RWPE2 (cell line): Measurements from ENCODE around the gene TTBK1.

ENCODE experiments used
- ATAC-seq: fragments of 200-7000 bp; cut with Tn5 transposase; 3 replicates; pipeline ENCODE4 v1.9.1; 2021; ENCODE audit warnings: low read depth
- DNase-seq: peaks from one replicate; pipeline ENCODE4 v3.0.0-alpha.2; 2020; ENCODE audit warnings: low spot score
- H3K27ac ChIP-seq: fragments of 450-650 bp; 2 replicates; pipeline ENCODE4 v1.5.1; 2017; ENCODE audit warnings: mild to moderate bottlenecking; ENCODE audit not compliant: poor library complexity, severe bottlenecking
- H3K27me3 ChIP-seq: fragments of 250-450 bp; sonication (Bioruptor Pico); 2 replicates; pipeline ENCODE4 v1.5.1; 2021; ENCODE audit warnings: mild to moderate bottlenecking, moderate library complexity; ENCODE audit not compliant: insufficient read depth, poor library complexity, severe bottlenecking
- H3K36me3 ChIP-seq: fragments of 250-450 bp; sonication (Bioruptor Pico); 2 replicates; pipeline ENCODE4 v1.5.1; 2020; ENCODE audit warnings: low read depth, mild to moderate bottlenecking, moderate library complexity
- H3K4me1 ChIP-seq: fragments of 250-450 bp; sonication (Bioruptor Pico); 2 replicates; pipeline ENCODE4 v1.5.1; 2021; ENCODE audit warnings: mild to moderate bottlenecking, moderate library complexity; ENCODE audit not compliant: insufficient read depth, poor library complexity, severe bottlenecking
- H3K4me3 ChIP-seq: fragments of 250-450 bp; sonication (Bioruptor Pico); 2 replicates; pipeline ENCODE4 v1.5.1; 2021; ENCODE audit warnings: mild to moderate bottlenecking, moderate library complexity; ENCODE audit not compliant: severe bottlenecking
- H3K9me3 ChIP-seq: fragments of 250-450 bp; sonication (Bioruptor Pico); 2 replicates; pipeline ENCODE4 v1.5.1; 2021; ENCODE audit warnings: mild to moderate bottlenecking, moderate library complexity; ENCODE audit not compliant: severe bottlenecking
- CTCF ChIP-seq: fragments of 450-650 bp; IDR thresholded peaks from one replicate; pipeline ENCODE4 v1.5.1; 2017; ENCODE audit warnings: mild to moderate bottlenecking, moderate library complexity; ENCODE audit not compliant: poor library complexity, severe bottlenecking

Gene TTBK1

GRCh38 chr6:43292763-43293318, 49.6 kb downstream of the TTBK1 start:
- H3K4me1 ChIP-seq = no peaks in the 10 kb centered on the region
- H3K27me3 ChIP-seq = no peaks in the 10 kb centered on the region
- DNase-seq = no peak
- TF ChIP-seq CTCF = no peak
- H3K27ac ChIP-seq = no peak overlapping the region
- H3K9me3 ChIP-seq = no peaks in the 10 kb centered on the region
- ATAC-seq = no peak
- no peaks in the 10 kb centered on the region for H3K36me3 ChIP-seq
- no peak overlapping the region for H3K4me3 ChIP-seq

GRCh38 chr6:43293698-43294097, 50.4 kb downstream of the TTBK1 start:
- Histone ChIP-seq H3K4me1 (no peaks in the 10 kb centered on the region), H3K27me3 (no peaks in the 10 kb centered on the region)

GRCh38 chr6:43294536-43294935, 51.3 kb downstream of the TTBK1 start:
- Histone ChIP-seq H3K27ac (no peak overlapping the region), H3K36me3 (no peaks in the 10 kb centered on the region), H3K4me3 (no peak overlapping the region), H3K4me1 (no peaks in the 10 kb centered on the region), H3K9me3 (no peaks in the 10 kb centered on the region), H3K27me3 (no peaks in the 10 kb centered on the region)
- ATAC-seq = no peak
- TF ChIP-seq CTCF = no peak
- no peak for DNase-seq

More at GRCh38 chr6:43293698-43294097, 50.4 kb downstream of the TTBK1 start:
- DNase-seq (no peak), ATAC-seq (no peak)
- TF ChIP-seq CTCF = no peak
- Histone ChIP-seq H3K27ac (no peak overlapping the region), H3K36me3 (no peaks in the 10 kb centered on the region), H3K4me3 (no peak overlapping the region), H3K9me3 (no peaks in the 10 kb centered on the region)

- ATAC-seq (no peak), DNase-seq (no peak)
- Histone ChIP-seq H3K9me3 (no peaks in the 10 kb centered on the region), H3K36me3 (no peaks in the 10 kb centered on the region), H3K4me1 (no peaks in the 10 kb centered on the region), H3K27me3 (no peaks in the 10 kb centered on the region), H3K4me3 (no peak overlapping the region), H3K27ac (no peak overlapping the region)
- no peak for TF ChIP-seq CTCF
Measured at GRCh38 chr6:43295456-43295855, 52.2 kb downstream of the TTBK1 start.

- no peaks in the 10 kb centered on the region for H3K27me3 ChIP-seq
- no peak overlapping the region for H3K27ac ChIP-seq
- H3K9me3 ChIP-seq = no peaks in the 10 kb centered on the region
- DNase-seq = no peak
- TF ChIP-seq CTCF = no peak
- H3K36me3 ChIP-seq = no peaks in the 10 kb centered on the region
- no peak overlapping the region for H3K4me3 ChIP-seq
- no peaks in the 10 kb centered on the region for H3K4me1 ChIP-seq
- ATAC-seq = no peak
Measured at GRCh38 chr6:43296780-43297497, 53.7 kb downstream of the TTBK1 start.
